Epithelial cell of esophagus (primary cell): ENCODE results near the gene ACTBL2.

Experiments used
- DNase-seq: peaks from one replicate; pipeline ENCODE4 v3.0.0; 2010; ENCODE audit warnings: low read depth
- H3K4me3 ChIP-seq: 2 replicates; pipeline ENCODE4 v1.5.1; 2011; ENCODE audit warnings: mild to moderate bottlenecking, low read length, control low read depth
- CTCF ChIP-seq: IDR thresholded peaks from 2 replicates; pipeline ENCODE4 v1.5.1; 2011; ENCODE audit warnings: low read depth, mild to moderate bottlenecking, low read length, control low read depth, inconsistent platforms; ENCODE audit not compliant: insufficient read depth; ENCODE audit errors: missing control alignments

Gene ACTBL2

DNA sequence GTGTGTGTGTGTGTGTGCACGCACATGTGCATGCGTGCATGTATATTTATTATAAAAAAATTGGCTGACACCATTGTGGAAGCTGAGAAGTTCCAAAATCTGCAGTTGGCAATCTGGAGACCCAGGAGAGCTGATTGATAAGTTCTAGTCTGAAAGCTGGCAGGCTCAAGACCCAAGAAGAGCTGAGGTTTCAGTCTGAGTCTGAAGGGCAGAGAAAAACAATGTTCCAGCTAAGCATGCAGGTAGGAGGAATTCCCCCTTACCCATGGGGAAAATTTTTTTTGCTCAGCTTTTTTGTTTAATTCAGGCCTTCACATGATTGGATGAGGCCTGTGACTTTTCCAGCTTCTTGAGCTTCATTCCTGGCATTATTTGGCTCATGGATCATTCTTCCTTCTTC lies 31.2 kb upstream of the ACTBL2 start:
- DNase-seq: no peak
- no peak overlapping the region for H3K4me3 ChIP-seq
- no peak for TF ChIP-seq CTCF

DNA sequence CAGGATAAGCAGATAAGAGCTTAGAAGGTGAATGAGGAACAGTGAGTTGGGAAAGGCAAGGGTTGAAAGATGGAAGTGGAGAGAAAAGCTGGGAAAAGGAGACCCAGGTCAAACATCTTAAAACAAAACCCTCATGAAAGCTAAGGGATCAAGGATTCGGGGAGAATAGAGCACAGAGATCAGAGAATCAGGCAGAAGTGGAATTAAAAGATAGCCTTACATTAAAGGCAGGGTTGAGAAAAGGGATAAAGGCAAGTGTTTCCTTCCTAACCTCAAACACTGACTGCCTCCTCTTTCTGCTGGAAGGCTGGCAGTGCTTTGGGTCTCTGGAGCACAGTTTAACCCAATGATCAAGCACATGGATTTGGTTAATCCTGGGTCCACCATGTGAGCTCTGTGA lies 28.7 kb upstream of the ACTBL2 start:
- no peak for TF ChIP-seq CTCF
- DNase-seq: no peak
- H3K4me3 ChIP-seq: no peak overlapping the region

GRCh38 chr5:57509501-57510260 lies 27.1 kb upstream of the ACTBL2 start:
- DNase-seq: no peak
- no peak overlapping the region for H3K4me3 ChIP-seq
- TF ChIP-seq CTCF: no peak

DNA sequence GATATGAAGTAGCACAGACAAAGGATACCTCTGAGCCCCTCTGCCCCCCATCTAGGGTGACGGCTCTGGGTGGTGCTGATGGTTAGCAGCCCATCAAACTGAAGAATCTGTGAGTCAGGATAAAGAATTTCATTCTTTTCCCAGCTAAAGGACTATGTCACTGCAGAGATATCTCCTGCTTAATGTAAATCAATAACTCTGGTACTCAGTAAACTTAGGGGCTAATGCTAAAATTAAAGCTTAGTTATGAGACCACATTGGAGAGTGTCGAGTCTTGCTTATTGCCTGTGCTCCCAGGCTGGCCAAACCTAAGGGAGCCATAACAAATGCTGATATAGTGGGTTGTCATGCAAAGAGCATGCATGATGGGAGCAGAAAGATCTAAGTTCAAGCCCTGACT lies 25.6 kb upstream of the ACTBL2 start:
- no peak overlapping the region for H3K4me3 ChIP-seq
- TF ChIP-seq CTCF: no peak
- no peak for DNase-seq

DNA sequence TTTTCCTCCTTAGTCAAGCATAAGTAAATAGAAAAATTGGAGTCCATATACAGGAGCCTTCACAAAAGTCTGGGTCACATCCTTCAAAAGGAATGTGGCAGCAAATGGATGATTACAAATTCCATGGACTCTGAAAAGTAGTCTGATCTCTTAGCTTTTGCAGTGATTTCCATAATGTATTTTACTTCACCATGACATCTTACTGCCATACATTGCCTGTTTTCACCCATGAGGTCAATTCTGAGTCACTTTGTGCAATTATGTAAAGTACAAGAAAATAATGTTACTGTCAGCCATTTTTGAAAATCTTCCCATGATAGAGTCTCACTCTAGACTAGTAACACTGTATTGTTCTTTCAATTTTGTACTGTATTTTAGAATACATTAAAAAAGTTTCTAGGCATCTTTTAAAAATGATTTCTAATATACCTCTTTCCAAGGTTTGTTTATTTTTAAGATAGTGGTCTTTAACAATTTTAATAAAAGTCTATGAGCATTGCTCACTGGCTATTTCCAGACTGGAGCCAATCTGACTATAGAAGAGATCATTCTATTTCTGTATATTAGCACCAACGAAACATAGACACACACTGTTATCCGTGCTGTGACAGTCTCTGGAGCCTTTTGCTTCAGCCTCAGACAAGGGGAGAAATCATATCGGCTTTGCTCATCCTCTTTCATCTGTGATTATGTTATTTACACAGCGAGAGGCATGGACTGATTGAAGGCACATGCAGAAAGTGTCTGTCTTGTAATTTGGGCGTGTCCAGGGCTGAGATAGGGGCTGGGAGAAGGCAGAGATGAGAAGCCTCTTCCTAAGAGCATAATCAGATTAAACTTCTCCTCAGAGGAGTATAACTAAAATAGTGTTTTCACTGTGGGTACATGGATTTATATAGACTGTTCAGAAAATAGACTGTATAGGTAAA lies 22.9 kb upstream of the ACTBL2 start:
- no peak for DNase-seq
- H3K4me3 ChIP-seq: no peak overlapping the region
- no peak for TF ChIP-seq CTCF

GRCh38 chr5:57504357-57504756 lies 21.7 kb upstream of the ACTBL2 start:
- DNase-seq: peak; percentile 85
- no peak for TF ChIP-seq CTCF
- no peak overlapping the region for H3K4me3 ChIP-seq
